DND-41 (cell line): ENCODE measurements around the gene AUP1.

ENCODE experiments used
- ATAC-seq: fragments of 200-7000 bp; cut with Tn5 transposase; 3 replicates; pipeline ENCODE4 v1.9.1; 2021; ENCODE audit warnings: low read depth; ENCODE audit not compliant: insufficient read depth
- DNase-seq: peaks from one replicate; pipeline ENCODE4 v3.0.0-alpha.2; 2020
- H2AFZ ChIP-seq: 2 replicates; pipeline ENCODE4 v1.6.0; 2012; ENCODE audit warnings: low read depth, low read length
- H3K27ac ChIP-seq: 2 replicates; pipeline ENCODE4 v1.5.1; 2012; ENCODE audit warnings: low read length, inconsistent platforms
- H3K27me3 ChIP-seq: fragments of 200-600 bp; sonication (generic); 2 replicates; pipeline ENCODE4 v1.6.0; 2012; ENCODE audit warnings: low read length, mild to moderate bottlenecking, inconsistent platforms; ENCODE audit not compliant: insufficient read depth, poor library complexity
- H3K36me3 ChIP-seq: 2 replicates; pipeline ENCODE4 v1.5.1; 2012; ENCODE audit warnings: low read length, inconsistent platforms; ENCODE audit not compliant: insufficient read depth
- H3K4me1 ChIP-seq: 2 replicates; pipeline ENCODE4 v1.5.1; 2012; ENCODE audit warnings: mild to moderate bottlenecking, low read length; ENCODE audit not compliant: insufficient read depth
- H3K4me2 ChIP-seq: 2 replicates; pipeline ENCODE4 v1.6.0; 2012; ENCODE audit warnings: mild to moderate bottlenecking, moderate library complexity, low read length, inconsistent platforms; ENCODE audit not compliant: insufficient read depth
- H3K4me3 ChIP-seq, 2 experiments: fragments of 200-600 bp in 1 of 2; shearing (Covaris generic) in 1 of 2; 2 replicates each; pipeline ENCODE4 v1.5.1; 2012 to 2016; ENCODE audit warnings: inconsistent platforms in 2 of 2, low read length in 2 of 2, mild to moderate bottlenecking in 2 of 2, low read depth in 1 of 2, moderate library complexity in 1 of 2
- H3K79me2 ChIP-seq: 2 replicates; pipeline ENCODE4 v1.6.0; 2012; ENCODE audit warnings: low read length, inconsistent platforms; ENCODE audit not compliant: insufficient read depth
- H3K9ac ChIP-seq: 2 replicates; pipeline ENCODE4 v1.6.0; 2012; ENCODE audit warnings: low read depth, mild to moderate bottlenecking, inconsistent platforms, low read length, moderate library complexity
- H3K9me3 ChIP-seq: 2 replicates; pipeline ENCODE4 v1.5.1; 2012; ENCODE audit warnings: low read length, moderate library complexity, mild to moderate bottlenecking, inconsistent platforms; ENCODE audit not compliant: insufficient read depth, severe bottlenecking
- H4K20me1 ChIP-seq: 2 replicates; pipeline ENCODE4 v1.6.0; 2012; ENCODE audit warnings: low read length; ENCODE audit not compliant: insufficient read depth
- CTCF ChIP-seq: IDR thresholded peaks from 2 replicates; pipeline ENCODE4 v1.5.1; 2012; ENCODE audit warnings: borderline replicate concordance, low read length, moderate library complexity, mild to moderate bottlenecking; ENCODE audit not compliant: poor library complexity, severe bottlenecking; ENCODE audit errors: extremely low read depth
- EZH2 ChIP-seq: IDR thresholded peaks from 3 replicates; pipeline ENCODE4 v1.6.1; 2012; ENCODE audit warnings: borderline replicate concordance, low read depth, mild to moderate bottlenecking, moderate library complexity, low read length, inconsistent platforms; ENCODE audit not compliant: severe bottlenecking

AUP1 gene

DNA sequence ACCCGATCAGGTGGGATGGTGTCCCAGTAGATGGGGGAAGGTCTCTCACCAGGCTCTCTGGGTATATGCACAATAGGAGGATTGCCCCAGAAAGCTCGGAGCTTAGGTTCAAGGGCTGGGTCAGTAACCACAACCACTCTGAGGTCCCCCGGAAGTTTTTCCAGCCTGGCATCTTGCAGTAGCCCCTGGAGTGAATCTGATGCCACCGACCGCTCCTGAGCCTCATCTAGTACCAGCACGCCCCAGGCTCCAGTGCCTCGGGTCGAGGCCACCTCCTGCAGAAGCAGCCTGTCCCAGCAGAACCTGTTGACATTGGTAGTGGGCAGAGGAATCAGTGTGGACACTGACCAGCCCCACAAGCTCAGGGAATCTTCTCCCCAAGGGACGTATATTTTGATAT is 5.5 kb downstream of the AUP1 start:
- H3K4me3 ChIP-seq = no peak overlapping the region
- H3K36me3 ChIP-seq = peaks cover 35% of the 10 kb centered on the region
- DNase-seq (no peak), ATAC-seq (no peak)
- no peak overlapping the region for H3K9ac ChIP-seq
- no peak overlapping the region for H3K4me2 ChIP-seq
- TF ChIP-seq CTCF (no peak), EZH2 (no peak)
- no peak overlapping the region for H3K27ac ChIP-seq
- H3K79me2 ChIP-seq = peaks cover 15% of the 10 kb centered on the region
- H4K20me1 ChIP-seq = peaks cover 15% of the 10 kb centered on the region; the same call in 1 of the 2 replicates
- H2AFZ ChIP-seq = no peak overlapping the region
- no peaks in the 10 kb centered on the region for H3K9me3 ChIP-seq
- peaks cover 3% of the 10 kb centered on the region for H3K27me3 ChIP-seq
- H3K4me1 ChIP-seq = peaks cover 20% of the 10 kb centered on the region

DNA sequence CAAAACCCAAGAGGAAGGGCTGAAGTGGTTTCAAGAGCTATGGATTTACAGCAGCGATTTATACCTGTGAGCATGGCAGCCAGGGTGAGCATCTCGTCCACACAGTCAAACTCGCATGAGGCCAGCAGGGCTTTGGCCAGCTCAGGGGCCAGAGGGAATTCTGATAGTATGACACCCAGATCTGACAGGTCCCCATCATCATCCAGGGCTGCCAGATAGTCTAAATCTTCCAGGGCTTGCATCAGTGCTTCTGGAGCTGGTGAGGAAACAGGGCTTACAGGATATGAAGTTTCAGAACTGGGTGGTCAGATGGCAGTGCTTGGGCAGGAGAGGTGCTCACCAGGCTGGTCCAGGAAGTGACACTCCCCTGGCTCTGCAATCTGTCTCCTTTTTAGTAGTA is 7.0 kb downstream of the AUP1 start:
- no peak overlapping the region for H3K4me3 ChIP-seq

GRCh38 chr2:74516650-74517049 is 12.9 kb downstream of the AUP1 start:
- H3K4me1 ChIP-seq = peaks cover 7% of the 10 kb centered on the region; the same call in 1 of the 2 replicates
- no peaks in the 10 kb centered on the region for H4K20me1 ChIP-seq
- no peaks in the 10 kb centered on the region for H3K36me3 ChIP-seq
- DNase-seq (no peak), ATAC-seq (no peak)
- H2AFZ ChIP-seq = no peak overlapping the region
- H3K9me3 ChIP-seq = no peaks in the 10 kb centered on the region
- no peak overlapping the region for H3K9ac ChIP-seq
- H3K79me2 ChIP-seq = no peaks in the 10 kb centered on the region
- H3K27ac ChIP-seq = no peak overlapping the region
- no peak overlapping the region for H3K4me2 ChIP-seq
- no peak overlapping the region for H3K4me3 ChIP-seq
- TF ChIP-seq CTCF = no peak
- no peak for TF ChIP-seq EZH2
- H3K27me3 ChIP-seq = peaks cover 28% of the 10 kb centered on the region

More for the DNA sequence above, 7.0 kb downstream of the AUP1 start:
- Histone ChIP-seq H3K36me3 (peaks cover 20% of the 10 kb centered on the region), H3K27me3 (peaks cover 9% of the 10 kb centered on the region), H3K4me2 (no peak overlapping the region), H3K79me2 (no peaks in the 10 kb centered on the region), H4K20me1 (peaks cover 4% of the 10 kb centered on the region; the same call in 1 of the 2 replicates), H3K4me1 (peaks cover 6% of the 10 kb centered on the region), H3K9me3 (no peaks in the 10 kb centered on the region), H2AFZ (no peak overlapping the region), H3K27ac (no peak overlapping the region), H3K9ac (no peak overlapping the region)
- ATAC-seq (no peak), DNase-seq (no peak)
- TF ChIP-seq EZH2 (no peak), CTCF (no peak)

GRCh38 chr2:74515981-74516633 is 13.4 kb downstream of the AUP1 start:
- ATAC-seq (no peak), DNase-seq (no peak)
- no peak overlapping the region for H3K4me3 ChIP-seq
- peaks cover 7% of the 10 kb centered on the region; the same call in 1 of the 2 replicates for H3K4me1 ChIP-seq
- H3K4me2 ChIP-seq = no peak overlapping the region
- no peaks in the 10 kb centered on the region for H3K79me2 ChIP-seq
- peaks cover 28% of the 10 kb centered on the region for H3K27me3 ChIP-seq
- H2AFZ ChIP-seq = no peak overlapping the region
- H3K27ac ChIP-seq = no peak overlapping the region
- H3K9ac ChIP-seq = no peak overlapping the region
- H4K20me1 ChIP-seq = no peaks in the 10 kb centered on the region
- H3K9me3 ChIP-seq = no peaks in the 10 kb centered on the region
- H3K36me3 ChIP-seq = no peaks in the 10 kb centered on the region
- TF ChIP-seq CTCF (no peak), EZH2 (no peak)
